Measurements from ENCODE around the gene SLC24A5. TPM values are rescaled to one million over a fixed set of nuclear protein-coding genes. Genes with fewer than 3 reads are reported as not detected.

Gene SLC24A5
- total RNA-seq, 1 experiment from 2014 or later = not detected

DNA sequence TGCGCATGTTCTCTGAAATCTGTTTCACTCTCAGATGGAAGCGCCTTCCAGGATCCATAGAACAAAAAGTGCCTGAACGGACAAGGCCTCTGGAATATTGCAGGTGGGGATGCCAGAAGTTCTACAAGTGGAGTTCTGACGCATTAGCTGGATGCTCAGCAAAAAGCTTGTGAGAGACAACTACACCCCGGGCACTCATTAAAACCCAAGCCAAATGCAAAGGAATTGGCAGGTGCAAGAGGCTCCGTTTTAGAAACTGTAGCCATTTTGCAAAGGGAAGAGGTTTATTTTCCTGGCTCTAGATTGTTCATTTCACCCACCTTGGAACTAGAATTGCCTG is 35.2 kb upstream of the SLC24A5 start:
- Histone ChIP-seq H3K27me3 (replicated peaks; ENCODE audit: control insufficient read depth, insufficient read depth, low read length) (no peaks in the 10 kb centered on the region), H3K9me3 (no peaks in the 10 kb centered on the region), H3K4me1 (no peaks in the 10 kb centered on the region), H3K36me3 (ENCODE audit: control insufficient read depth, insufficient read depth, low read length) (no peaks in the 10 kb centered on the region), H3K4me3 (ENCODE audit: low read depth, low read length) (no peak overlapping the region)
- intact Hi-C loops (cut with micrococcal nuclease; ENCODE audit: unreplicated experiment) = loop anchor here (1.0 kb wide), 1 partner anchor 889 kb away; no protein-coding TSS in a partner anchor
- H3K27ac Mint-ChIP-seq (ENCODE audit: unreplicated experiment) = no peak overlapping the region
- H3K4me3 Mint-ChIP-seq (ENCODE audit: unreplicated experiment) = no peak overlapping the region
- H3K36me3 Mint-ChIP-seq (ENCODE audit: insufficient read depth, unreplicated experiment) = no peaks in the 10 kb centered on the region
- H3K9me3 Mint-ChIP-seq (ENCODE audit: unreplicated experiment) = no peaks in the 10 kb centered on the region
- TF ChIP-seq, protein P1, sequence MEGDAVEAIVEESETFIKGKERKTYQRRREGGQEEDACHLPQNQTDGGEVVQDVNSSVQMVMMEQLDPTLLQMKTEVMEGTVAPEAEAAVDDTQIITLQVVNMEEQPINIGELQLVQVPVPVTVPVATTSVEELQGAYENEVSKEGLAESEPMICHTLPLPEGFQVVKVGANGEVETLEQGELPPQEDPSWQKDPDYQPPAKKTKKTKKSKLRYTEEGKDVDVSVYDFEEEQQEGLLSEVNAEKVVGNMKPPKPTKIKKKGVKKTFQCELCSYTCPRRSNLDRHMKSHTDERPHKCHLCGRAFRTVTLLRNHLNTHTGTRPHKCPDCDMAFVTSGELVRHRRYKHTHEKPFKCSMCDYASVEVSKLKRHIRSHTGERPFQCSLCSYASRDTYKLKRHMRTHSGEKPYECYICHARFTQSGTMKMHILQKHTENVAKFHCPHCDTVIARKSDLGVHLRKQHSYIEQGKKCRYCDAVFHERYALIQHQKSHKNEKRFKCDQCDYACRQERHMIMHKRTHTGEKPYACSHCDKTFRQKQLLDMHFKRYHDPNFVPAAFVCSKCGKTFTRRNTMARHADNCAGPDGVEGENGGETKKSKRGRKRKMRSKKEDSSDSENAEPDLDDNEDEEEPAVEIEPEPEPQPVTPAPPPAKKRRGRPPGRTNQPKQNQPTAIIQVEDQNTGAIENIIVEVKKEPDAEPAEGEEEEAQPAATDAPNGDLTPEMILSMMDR (IDR thresholded peaks at IDR 0.05; ENCODE audit: insufficient read depth in 1 of 2, low read depth in 1 of 2, low read length in 1 of 2, severe bottlenecking in 1 of 2, unreplicated experiment in 1 of 2) = no peak
- BruUV-seq (replicated peaks) = no TSS peak
- peaks cover 17% of the 10 kb centered on the region for H3K27me3 Mint-ChIP-seq (ENCODE audit: insufficient read depth, unreplicated experiment)
- CTCF ChIA-PET = interaction anchor here (0.6 to 1.6 kb wide), 5 partner anchors 27 to 890 kb away, joined by 3 to 20 read pairs (median 8); no protein-coding TSS in a partner anchor
- no peak for DNase-seq
- H3K4me1 Mint-ChIP-seq (ENCODE audit: low read depth, unreplicated experiment) = no peaks in the 10 kb centered on the region
- POLR2A ChIA-PET = no interaction called here

DNA sequence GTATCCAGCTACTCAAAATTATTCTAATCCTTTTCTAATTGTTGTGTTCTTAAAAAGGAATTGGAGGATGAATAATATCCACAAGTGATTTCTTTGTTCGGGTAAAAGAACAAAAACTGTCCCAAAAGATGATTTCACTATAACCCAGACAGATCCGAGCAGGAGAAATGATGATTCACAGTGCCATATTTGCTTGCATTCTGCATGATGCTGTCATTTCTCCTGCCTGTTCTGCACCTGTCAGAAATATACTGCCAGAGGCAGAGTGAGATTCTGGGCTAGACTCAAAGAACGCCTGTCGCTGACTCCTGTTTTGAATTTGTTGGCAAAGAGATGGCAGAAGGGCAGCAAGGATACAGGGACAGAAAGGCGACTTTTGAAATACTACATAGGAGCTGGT is 34.7 kb upstream of the SLC24A5 start:
- H3K4me3 ChIP-seq (ENCODE audit: low read depth, low read length) = no peak overlapping the region
- CTCF ChIA-PET = no interaction called here

DNA sequence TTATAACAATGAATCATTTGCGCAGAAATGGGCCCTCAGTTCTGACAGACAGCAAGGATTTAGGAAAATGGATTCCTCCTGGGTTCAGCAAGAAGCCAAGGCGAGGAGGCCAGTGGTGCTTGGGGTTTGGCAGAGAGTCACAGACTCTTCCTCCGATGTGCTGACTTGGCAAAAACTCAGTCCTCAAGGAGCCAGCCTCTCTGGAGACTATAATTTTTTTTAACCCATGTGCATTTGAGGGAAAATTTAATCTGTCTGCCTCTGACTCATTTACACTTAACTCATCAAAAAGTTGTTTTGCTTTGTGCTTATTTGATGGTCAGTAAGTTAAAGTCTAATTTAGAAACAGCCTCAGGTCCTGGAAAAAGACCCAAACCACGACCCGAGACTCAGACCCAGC is 34.2 kb upstream of the SLC24A5 start:
- Mint-ChIP-seq H3K36me3 (ENCODE audit: insufficient read depth, unreplicated experiment) (no peaks in the 10 kb centered on the region), H3K4me1 (ENCODE audit: low read depth, unreplicated experiment) (no peaks in the 10 kb centered on the region), H3K9me3 (ENCODE audit: unreplicated experiment) (no peaks in the 10 kb centered on the region), H3K4me3 (ENCODE audit: unreplicated experiment) (no peak overlapping the region), H3K27ac (ENCODE audit: unreplicated experiment) (no peak overlapping the region), H3K27me3 (ENCODE audit: insufficient read depth, unreplicated experiment) (peaks cover 18% of the 10 kb centered on the region)
- Histone ChIP-seq H3K4me3 (ENCODE audit: low read depth, low read length) (no peak overlapping the region), H3K4me1 (no peaks in the 10 kb centered on the region), H3K27me3 (replicated peaks; ENCODE audit: control insufficient read depth, insufficient read depth, low read length) (no peaks in the 10 kb centered on the region), H3K36me3 (ENCODE audit: control insufficient read depth, insufficient read depth, low read length) (no peaks in the 10 kb centered on the region), H3K9me3 (no peaks in the 10 kb centered on the region)
- TF ChIP-seq, protein P1 (IDR thresholded peaks at IDR 0.05; ENCODE audit: insufficient read depth in 1 of 2, low read depth in 1 of 2, low read length in 1 of 2, severe bottlenecking in 1 of 2, unreplicated experiment in 1 of 2) = no peak
- DNase-seq = no peak
- ChIA-PET CTCF (no interaction called here), POLR2A (no interaction called here)
- no TSS peak for BruUV-seq (replicated peaks)
- intact Hi-C loops (cut with micrococcal nuclease; ENCODE audit: unreplicated experiment) = no loop called here

More for the DNA sequence above, 34.7 kb upstream of the SLC24A5 start:
- Histone ChIP-seq H3K4me1 (no peaks in the 10 kb centered on the region), H3K9me3 (no peaks in the 10 kb centered on the region), H3K36me3 (ENCODE audit: control insufficient read depth, insufficient read depth, low read length) (no peaks in the 10 kb centered on the region), H3K27me3 (replicated peaks; ENCODE audit: control insufficient read depth, insufficient read depth, low read length) (no peaks in the 10 kb centered on the region)
- H3K9me3 Mint-ChIP-seq (ENCODE audit: unreplicated experiment) = no peaks in the 10 kb centered on the region
- H3K36me3 Mint-ChIP-seq (ENCODE audit: insufficient read depth, unreplicated experiment) = no peaks in the 10 kb centered on the region
- H3K27me3 Mint-ChIP-seq (ENCODE audit: insufficient read depth, unreplicated experiment) = peaks cover 18% of the 10 kb centered on the region
- H3K4me1 Mint-ChIP-seq (ENCODE audit: low read depth, unreplicated experiment) = no peaks in the 10 kb centered on the region
- H3K4me3 Mint-ChIP-seq (ENCODE audit: unreplicated experiment) = no peak overlapping the region
- POLR2A ChIA-PET = no interaction called here
- TF ChIP-seq, protein P1 (IDR thresholded peaks at IDR 0.05; ENCODE audit: insufficient read depth in 1 of 2, low read depth in 1 of 2, low read length in 1 of 2, severe bottlenecking in 1 of 2, unreplicated experiment in 1 of 2) = no peak
- H3K27ac Mint-ChIP-seq (ENCODE audit: unreplicated experiment) = no peak overlapping the region
- intact Hi-C loops (cut with micrococcal nuclease; ENCODE audit: unreplicated experiment) = no loop called here
- BruUV-seq (replicated peaks) = no TSS peak
- no peak for DNase-seq
